HK-2 (cell line): Measurements from ENCODE around the gene OR2M3.
"Not testable (repeated sequence)": the region's sequence is repeated elsewhere in the genome, so short reads cannot be mapped to it uniquely, and the experiment has no call there.

ENCODE experiments used
- DNase-seq: peaks from one replicate; pipeline ENCODE4 v3.0.0-alpha.2; 2018; ENCODE audit not compliant: unreplicated experiment

The OR2M3 gene, protein sequence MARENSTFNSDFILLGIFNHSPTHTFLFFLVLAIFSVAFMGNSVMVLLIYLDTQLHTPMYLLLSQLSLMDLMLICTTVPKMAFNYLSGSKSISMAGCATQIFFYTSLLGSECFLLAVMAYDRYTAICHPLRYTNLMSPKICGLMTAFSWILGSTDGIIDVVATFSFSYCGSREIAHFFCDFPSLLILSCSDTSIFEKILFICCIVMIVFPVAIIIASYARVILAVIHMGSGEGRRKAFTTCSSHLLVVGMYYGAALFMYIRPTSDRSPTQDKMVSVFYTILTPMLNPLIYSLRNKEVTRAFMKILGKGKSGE

DNA sequence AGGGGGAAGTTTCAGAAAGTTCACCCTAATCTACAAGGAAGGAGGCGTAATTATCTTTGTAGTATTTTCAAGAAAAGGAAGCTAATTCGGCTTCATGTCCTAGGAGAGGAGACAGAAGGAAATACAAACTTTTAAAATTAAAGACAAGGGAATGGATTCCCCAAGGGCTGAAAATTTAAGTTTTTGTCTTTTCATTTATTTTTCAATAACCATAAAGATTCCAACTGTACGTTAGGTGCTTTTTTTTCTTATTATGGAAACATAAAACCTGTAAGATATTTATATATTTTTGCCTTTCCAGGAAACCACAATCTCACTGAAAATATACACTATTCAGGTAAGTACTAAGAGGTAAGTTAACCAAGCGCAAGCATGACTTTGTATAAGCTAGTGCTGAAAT lies at the start of gene OR2M3:
Gene OR2M3, plus strand, starts transcription at position 301 of the 400 bp plus-strand sequence. CDS start 5,803 bp downstream, outside the sequence.
- DNase-seq = no peak

DNA sequence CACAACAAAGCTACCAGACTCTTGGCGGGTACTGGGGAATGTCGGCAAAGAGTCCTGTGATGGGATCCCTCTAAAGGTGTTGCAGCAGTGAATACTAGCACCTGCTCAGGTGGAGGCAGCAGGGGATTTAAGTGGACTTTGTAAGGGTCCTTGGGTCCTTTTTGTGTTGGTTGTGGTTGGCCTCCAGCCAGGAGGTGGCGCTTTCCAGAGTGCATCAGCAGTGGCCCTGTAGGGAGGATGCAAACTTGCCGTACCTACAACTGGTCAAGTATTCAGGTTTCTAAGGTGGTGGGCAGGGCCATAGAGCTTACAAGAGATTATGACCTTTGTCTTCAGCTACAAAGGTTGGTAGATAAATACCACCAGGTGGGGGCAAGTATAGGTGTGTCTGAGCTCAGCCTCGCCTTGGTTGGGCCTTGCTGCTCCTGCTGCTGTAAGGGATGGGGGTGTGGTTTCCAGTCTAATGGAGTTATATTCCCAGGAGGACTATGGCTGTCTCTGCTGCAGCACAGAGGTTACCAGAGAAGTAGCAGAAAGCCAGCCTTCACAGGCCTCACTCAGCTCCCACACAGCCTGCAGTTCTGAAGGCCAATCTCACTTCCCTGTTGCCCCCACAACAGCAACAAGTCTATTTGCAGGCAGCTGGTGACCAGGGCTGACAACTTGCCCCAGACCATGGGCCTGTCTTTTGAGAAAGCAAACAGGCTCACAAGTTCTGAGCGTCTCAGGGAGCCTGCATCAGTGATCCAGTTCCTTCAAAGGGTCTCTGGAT lies 44.8 kb upstream of the OR2M3 start:
- no peak for DNase-seq

DNA sequence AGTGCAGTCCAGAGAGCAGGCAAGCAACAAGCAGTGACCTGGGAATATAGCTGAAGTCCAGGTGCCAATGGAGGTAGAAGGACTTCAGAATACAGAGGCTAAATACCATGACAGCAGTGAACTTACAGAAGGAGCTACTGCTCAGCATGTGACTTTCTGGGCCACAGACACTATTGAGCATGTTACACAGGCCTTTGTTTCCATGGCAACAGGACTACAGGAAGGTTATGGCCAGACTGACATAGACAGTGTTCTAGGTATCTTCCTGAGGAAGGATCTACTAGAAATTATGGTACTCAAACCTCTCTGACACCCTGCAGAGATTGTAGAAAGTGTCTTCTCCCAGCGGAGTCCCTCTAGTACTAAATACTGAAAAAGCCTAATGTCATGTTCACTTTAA lies 41.1 kb upstream of the OR2M3 start:
- no peak for DNase-seq

DNA sequence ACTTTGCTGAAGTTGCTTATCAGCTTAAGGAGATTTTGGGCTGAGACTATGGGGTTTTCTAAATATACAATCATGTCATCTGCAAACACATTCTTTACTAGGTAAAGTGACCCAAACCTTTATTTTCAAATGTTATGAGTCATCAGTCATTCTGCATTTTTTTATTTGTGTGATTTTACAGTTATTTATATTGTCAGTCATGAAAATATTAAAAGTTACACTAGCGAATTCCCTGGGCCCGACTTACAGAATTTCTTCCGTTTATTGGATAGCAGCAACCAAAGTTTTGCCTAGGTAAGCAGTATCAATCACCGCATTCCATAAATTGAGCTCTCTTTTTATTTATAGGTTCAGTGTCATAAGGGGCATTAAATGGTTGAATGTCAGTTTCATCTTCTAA lies 38.3 kb upstream of the OR2M3 start:
- DNase-seq = no peak

DNA sequence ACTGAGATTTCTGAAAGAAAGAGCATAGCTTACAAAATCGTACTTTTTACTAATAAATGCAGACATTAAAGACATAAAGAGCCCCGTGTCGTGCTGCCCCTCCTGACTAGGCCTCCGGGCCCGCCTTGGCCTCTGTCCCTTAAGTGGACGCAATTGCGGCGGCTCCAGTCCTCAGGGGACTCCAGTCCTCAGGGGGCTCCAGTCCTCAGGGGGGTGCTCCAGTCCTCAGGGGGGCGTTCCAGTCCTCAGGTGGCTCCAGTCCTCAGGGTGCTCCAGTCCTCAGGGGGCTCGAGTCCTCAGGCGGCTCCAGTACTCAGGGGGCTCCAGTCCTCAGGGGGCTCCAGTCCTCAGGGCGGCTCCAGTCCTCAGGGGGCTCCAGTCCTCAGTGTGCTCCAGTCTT lies 33.0 kb upstream of the OR2M3 start:
- no peak for DNase-seq

DNA sequence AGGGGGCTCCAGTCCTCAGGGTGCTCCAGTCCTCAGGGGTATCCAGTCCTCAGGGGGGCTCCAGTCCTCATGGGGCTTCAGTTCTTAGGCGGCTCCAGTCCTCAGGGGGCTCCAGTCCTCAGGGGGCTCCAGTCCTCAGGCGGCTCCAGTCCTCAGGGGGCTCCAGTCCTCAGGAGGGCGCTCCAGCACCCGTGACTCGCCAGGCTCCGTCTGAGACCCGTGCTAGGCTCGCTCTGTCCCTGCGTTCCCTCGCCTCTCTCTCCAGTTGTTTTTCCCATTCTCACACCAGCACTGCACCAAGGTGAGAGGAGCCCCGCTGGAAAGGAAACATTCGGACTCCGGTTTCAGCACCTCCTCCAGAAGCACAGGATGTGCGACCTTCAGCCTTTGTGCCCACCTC lies 31.9 kb upstream of the OR2M3 start:
- DNase-seq = no peak

DNA sequence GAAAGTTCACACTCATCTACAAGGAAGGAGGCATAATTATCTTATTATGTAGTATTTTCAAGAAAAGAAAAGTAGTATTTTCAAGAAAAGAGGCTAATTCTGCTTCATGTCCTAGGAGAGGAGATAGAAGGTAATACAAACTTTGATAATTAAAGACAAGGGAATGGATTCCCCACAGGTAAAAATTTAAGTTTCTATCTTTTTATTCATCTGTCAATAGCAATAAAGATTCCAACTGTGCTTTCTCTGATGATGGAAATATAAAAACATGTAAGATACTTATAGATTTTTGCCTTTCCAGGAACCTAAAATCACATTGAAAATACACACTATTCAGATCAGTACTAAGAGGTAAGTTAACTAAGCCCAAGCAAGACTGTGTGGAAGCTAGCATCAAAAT lies 22.5 kb upstream of the OR2M3 start, which contains the start of gene OR2M2:
Gene OR2M2, plus strand, starts transcription at position 301 of the 400 bp plus-strand sequence. CDS start 5,165 bp downstream, outside the sequence.
- no peak for DNase-seq

DNA sequence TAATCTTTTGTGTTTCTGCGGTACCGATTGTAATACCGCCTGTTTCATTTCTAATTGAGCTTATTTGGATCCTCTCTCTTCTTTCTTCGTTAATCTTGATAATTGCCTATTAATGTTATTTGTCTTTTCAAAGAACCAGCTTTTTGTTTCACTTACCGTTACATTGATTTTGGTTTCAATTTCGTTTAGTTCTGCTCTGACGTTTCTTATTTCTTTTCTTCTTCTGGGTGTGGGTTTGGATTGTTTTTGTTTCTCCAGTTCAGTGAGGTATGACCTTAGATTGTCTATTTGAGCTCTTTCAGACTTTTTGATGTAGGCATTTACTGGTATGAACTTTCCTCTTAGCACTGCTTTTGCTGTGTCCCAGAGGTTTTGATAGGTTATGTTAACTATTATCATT lies 13.1 kb upstream of the OR2M3 start:
- no peak for DNase-seq

DNA sequence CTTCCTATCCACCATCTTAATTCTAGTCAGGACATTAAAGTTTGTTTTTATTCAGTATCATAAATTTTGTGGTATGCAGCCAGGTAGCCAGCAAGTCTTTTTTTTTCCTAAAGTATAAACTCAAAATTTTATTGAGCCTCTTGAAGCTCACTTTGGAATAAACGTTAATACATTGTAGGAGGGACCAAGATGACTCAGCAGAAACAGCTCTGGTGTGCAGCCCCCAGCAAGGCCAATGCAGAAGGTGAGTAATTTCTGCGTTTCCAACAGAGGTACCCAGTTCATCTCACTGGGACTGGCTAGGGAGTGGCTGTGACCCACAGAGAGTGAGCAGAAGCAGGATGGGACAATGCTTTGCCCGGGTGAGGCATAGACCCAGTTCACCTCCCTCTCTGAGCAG lies 9.7 kb upstream of the OR2M3 start:
- no peak for DNase-seq

DNA sequence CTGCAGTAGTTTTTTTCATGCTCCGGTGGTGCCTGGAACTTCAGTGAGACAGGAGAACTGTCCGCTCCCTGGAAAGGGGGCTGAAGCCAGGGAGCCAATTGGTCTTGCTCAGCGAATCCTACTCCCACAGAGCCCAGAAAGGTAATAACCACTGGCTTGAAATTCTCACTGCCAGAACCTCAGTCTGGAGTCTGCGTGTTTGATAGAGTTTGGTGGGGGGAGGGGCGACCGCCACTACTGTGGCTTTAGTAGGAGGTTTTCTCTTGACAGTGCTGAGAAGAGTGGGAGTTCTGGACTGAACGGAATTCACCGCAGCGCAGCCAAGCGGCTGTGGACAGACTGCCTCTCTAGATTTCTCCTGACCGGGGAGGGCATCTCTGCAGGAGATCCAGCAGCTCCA lies 8.0 kb upstream of the OR2M3 start:
- no peak for DNase-seq

DNA sequence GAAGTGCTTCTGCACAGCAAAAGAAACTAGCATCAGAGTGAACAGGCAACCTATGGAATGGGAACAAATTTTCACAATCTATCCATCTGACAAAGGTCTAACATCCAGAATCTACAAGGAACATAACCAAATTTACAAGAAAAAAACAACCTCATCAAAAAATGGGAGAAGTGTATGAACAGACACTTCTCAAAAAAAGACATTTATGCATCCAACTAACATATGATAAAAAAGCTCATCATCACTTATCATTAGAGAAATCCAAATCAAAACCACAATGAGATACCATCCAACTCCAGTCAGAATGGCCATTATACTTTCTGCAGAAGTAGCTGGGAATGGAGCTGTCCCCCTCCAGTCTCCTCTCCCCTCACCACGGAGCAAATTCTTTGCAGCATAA lies 2.9 kb upstream of the OR2M3 start:
- no peak for DNase-seq

DNA sequence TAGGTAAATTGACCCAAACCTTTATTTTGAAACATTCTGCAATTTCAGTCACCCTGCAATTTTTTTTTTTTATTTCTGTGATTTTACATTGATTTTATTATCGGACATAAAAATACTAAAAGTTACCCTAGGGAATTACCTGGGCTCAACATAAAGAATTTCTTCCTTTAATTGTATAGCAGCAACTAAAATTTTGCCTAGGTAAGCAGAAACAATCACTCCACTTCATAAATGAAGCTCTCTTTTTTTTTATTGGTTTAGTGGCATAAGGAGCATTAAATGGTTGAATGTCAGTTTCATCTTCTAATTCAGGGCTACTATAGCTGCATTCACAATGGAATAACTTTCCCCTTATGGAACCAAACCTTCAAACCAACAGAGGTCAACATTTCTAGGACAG lies 18.8 kb downstream of the OR2M3 start:
- DNase-seq = no peak

DNA sequence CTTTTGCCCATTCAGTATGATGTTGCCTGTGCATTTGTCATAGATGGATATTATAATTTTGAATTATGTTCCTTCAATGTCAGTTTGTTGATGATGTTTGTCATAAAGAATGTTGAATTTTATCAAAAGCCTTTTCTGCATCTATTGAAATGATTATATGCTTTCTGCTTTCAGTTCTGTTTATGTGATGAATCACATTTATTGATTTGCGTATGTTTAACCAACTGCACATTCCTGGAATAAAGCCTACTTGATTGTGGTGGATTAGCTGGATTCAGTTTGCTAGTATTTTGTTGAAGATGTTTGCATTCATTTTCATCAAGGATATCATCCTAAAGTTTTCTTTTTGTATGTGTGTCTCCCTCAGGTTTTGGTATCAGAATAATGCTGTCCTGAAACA lies 28.5 kb downstream of the OR2M3 start:
- DNase-seq = no peak

DNA sequence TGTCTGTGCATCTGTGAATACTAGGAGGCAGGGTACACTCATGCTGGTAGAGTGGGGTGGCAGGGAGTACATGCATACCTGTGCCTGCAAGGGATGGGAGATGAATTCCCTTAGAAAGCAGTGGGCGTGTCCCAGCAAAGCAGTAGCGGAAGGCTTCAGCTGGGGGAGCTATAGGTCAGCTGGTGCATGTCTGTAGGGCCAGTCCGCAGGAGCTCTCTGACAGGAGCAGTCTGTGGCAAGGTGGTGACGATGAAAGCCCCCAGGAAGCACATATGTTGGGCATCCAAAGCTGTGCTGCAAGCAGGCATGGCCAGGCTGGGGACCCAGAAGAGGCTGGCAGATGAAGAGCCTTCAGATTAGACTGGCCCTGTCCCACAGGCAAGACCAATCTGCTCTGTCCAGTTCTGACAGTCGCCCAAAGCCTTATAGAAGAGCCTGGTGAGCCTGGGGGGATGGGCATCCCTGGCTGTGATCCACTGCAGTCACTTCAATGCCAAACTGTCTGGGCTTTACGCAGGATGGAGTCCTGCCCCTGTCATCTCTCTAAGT lies 32.4 kb downstream of the OR2M3 start:
- no peak for DNase-seq

DNA sequence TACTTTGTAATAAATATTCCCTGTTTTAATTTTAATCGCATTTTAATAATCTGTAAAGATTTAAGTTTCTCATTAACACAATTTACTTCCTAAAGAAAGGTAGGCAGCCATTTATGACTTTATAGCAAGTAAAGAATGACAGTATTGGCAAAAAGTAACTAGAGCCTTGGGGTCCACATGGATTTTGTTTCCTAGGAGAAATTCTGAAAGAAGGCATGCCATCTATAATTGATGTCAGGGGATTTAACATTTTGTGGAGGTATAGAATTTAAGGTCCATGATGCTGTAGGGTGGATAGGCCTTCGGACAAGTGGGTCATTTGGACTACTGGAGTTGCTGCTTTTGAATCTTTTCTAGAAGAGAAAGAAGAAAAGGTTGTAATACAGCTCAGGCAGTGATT lies 34.1 kb downstream of the OR2M3 start, which contains the start of gene OR2M4:
Gene OR2M4, plus strand, starts transcription at position 301 of the 400 bp plus-strand sequence. CDS start 7,512 bp downstream, outside the sequence.
- no peak for DNase-seq

DNA sequence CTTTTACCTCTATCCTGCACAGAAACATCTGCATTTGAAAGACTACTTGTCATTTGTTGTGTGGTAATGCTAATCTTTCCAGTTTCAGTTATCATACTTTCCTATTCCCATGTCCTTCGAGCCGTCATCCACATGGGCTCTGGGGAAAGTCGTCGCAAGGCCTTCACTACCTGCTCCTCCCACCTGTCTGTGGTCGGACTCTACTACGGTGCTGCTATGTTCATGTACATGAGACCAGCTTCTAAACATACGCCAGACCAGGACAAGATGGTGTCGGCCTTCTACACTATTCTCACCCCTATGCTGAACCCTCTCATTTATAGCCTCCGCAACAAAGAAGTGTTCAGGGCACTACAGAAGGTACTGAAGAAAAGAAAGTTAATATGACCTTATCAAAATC lies 42.4 kb downstream of the OR2M3 start:
- no peak for DNase-seq

DNA sequence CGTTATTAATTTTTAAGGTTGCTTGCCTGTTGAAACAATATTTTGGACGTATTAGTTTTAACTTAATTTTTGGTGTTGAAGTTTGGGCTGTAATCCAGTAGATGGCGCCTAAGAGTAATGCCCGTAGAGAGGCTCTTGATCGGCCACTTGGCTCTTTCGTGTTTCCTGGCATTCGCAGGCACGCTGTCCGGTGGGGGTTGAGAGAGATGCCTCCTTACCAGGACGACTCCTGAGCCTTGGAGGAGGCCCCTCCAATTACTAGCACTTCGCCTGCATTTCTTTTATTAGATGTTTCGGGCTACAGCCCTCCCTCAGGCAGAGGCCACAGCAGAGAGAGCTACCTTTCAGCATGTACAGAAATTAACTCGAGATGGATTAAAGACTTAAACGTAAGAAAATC lies 46.1 kb downstream of the OR2M3 start:
- peak; percentile 55 for DNase-seq

DNA sequence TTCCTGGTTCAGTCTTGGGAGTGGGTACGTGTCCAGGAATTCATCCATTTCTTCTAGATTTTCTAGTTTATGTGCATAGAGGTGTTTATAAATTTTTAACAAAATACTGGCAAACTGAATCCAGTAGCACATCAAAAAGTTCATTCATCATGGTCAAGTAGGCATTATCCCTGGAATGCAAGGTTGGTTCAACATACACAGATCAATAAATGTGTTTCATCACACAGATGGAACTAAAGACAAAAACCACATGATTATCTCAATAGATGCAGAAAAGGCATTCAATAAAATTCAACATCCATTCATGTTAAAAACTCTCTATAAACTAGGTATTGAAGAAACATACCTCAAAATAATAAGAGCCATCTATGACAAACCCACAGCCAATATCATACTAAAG lies 62.2 kb downstream of the OR2M3 start:
- DNase-seq = not testable (repeated sequence)
